BE2C (cell line): ENCODE measurements around the gene C5orf46.

ENCODE experiments used
- DNase-seq: peaks from one replicate; pipeline ENCODE4 v3.0.0-alpha.2; 2020
- H3K27me3 ChIP-seq: fragments of 250-450 bp; sonication (Bioruptor Pico); 2 replicates; pipeline ENCODE4 v1.5.1; 2020; ENCODE audit warnings: mild to moderate bottlenecking
- H3K36me3 ChIP-seq: fragments of 250-450 bp; sonication (Bioruptor Pico); 2 replicates; pipeline ENCODE4 v1.5.1; 2020; ENCODE audit warnings: mild to moderate bottlenecking
- H3K4me1 ChIP-seq: fragments of 250-450 bp; sonication (Bioruptor Pico); 2 replicates; pipeline ENCODE4 v1.5.1; 2020
- H3K4me3 ChIP-seq: 2 replicates; pipeline ENCODE4 v1.5.1; 2011; ENCODE audit warnings: low read depth, low read length
- H3K9me3 ChIP-seq: fragments of 250-450 bp; sonication (Bioruptor Pico); 2 replicates; pipeline ENCODE4 v1.5.1; 2020
- TF ChIP-seq, protein P1 (sequence below): IDR thresholded peaks from 2 replicates; pipeline ENCODE4 v1.5.1; 2012; ENCODE audit warnings: mild to moderate bottlenecking, low read depth, low read length

Gene C5orf46

DNA sequence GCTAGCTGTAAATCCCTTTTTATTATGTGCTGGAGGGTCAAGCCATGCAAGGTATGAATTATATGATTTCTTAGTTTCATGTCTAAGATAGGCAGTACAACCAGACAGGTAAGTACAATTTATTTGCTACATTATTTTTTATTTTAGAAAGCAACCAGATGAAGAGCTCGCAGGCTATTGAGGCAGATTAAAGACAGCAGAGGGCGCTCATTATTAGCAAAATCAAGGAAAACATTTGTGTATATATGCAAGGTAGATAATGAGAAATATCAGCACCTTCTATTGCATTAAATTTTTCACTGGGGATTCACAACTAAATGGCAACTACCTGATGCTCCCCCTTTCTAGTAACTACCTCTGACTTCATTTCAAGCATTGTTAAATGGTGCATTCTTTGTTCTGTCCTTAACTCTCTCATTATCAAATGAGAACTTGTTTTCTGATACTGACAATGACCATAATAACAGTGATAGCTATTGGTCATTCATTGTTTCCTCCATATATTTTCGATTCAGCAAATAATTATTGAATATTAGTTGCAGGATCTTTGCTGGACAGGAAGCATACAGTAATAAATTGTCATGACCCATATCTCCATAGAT is 19.2 kb downstream of the C5orf46 start:
- H3K9me3 ChIP-seq: no peaks in the 10 kb centered on the region
- TF ChIP-seq, protein P1, sequence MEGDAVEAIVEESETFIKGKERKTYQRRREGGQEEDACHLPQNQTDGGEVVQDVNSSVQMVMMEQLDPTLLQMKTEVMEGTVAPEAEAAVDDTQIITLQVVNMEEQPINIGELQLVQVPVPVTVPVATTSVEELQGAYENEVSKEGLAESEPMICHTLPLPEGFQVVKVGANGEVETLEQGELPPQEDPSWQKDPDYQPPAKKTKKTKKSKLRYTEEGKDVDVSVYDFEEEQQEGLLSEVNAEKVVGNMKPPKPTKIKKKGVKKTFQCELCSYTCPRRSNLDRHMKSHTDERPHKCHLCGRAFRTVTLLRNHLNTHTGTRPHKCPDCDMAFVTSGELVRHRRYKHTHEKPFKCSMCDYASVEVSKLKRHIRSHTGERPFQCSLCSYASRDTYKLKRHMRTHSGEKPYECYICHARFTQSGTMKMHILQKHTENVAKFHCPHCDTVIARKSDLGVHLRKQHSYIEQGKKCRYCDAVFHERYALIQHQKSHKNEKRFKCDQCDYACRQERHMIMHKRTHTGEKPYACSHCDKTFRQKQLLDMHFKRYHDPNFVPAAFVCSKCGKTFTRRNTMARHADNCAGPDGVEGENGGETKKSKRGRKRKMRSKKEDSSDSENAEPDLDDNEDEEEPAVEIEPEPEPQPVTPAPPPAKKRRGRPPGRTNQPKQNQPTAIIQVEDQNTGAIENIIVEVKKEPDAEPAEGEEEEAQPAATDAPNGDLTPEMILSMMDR: peak; percentile 71
- H3K27me3 ChIP-seq: peaks cover 9% of the 10 kb centered on the region
- peak; percentile 23 for DNase-seq
- no peaks in the 10 kb centered on the region for H3K4me1 ChIP-seq
- H3K4me3 ChIP-seq: no peak overlapping the region
- H3K36me3 ChIP-seq: no peaks in the 10 kb centered on the region

DNA sequence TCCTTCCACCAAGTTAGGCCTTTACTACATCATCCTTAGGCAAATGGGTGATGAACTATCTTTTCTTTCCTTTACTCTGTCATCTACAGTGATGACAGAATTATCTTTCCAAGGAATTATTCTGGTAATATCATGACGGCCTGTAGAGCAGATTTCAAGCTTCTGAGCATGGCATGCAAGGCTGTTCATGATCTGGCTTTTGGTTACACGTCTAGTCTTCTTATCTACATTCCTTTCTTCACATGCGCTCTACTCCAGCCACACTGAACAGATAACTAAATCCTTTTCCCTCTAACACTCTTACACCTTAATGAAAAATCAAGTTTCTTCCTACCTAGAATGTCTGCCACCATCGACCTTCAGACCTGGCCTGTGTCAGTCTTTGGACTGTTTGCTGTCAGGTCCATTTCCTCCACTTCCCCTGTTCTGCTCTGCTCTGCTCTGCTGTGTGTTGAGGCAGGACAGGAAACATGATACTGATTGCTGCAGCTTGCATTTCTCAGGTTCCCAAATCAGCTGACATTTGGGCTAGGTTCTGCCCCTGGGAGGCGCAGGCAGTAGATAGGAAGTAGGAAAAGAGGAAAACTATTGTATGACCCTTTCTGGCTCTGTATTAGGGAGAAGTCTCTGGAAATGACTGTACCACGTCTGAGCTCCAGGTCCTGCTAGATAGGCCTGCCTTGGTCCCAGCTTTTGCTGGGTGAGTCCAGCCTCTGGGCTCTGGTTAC is 23.6 kb downstream of the C5orf46 start:
- H3K9me3 ChIP-seq: no peaks in the 10 kb centered on the region
- no peaks in the 10 kb centered on the region for H3K4me1 ChIP-seq
- DNase-seq: no peak
- TF ChIP-seq, protein P1: no peak
- H3K4me3 ChIP-seq: no peak overlapping the region
- no peaks in the 10 kb centered on the region for H3K36me3 ChIP-seq
- peaks cover 33% of the 10 kb centered on the region for H3K27me3 ChIP-seq

DNA sequence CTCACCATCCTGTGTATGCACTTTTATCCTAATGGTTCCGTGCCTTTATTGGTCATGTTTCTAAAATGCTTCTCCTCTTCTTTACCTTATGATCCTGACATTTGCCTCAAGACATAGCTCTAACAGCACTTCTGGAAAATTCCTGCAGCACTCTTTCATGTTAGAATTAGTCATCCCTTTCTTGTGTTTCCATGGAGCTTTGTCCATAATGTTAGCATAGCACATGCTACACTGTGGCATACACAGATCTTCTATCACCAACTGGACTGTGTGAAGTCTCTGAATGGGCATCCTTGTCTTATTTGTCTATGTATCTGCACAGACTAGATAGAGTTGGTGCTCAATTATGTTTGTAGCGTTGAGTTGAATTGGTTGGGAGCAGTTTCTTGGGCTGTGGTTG is 25.9 kb downstream of the C5orf46 start:
- Histone ChIP-seq H3K36me3 (no peaks in the 10 kb centered on the region), H3K27me3 (peaks cover 53% of the 10 kb centered on the region), H3K9me3 (no peaks in the 10 kb centered on the region), H3K4me1 (no peaks in the 10 kb centered on the region), H3K4me3 (no peak overlapping the region)
- TF ChIP-seq, protein P1: no peak
- DNase-seq: no peak

DNA sequence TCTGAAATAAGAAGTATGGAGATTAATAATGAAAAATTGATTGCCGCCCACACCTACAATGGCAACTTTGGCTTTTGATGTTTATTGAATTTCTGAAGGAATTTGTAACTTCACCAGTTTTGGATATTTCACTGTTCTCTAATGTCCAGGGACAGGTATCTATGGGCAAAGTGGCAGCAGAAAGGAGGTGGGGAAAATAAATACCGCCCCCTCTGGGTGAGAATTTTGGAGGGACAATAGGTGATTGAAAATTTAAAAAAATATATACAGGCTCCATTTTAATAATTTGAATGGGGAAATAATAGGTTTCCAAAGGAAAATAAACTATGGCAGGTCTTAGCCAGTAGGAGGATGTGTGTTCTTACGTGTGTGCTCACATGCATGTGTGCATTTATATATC is 26.6 kb downstream of the C5orf46 start:
- TF ChIP-seq, protein P1: no peak
- no peak for DNase-seq
- H3K27me3 ChIP-seq: peaks cover 56% of the 10 kb centered on the region
- no peaks in the 10 kb centered on the region for H3K9me3 ChIP-seq
- no peaks in the 10 kb centered on the region for H3K4me1 ChIP-seq
- H3K4me3 ChIP-seq: no peak overlapping the region
- H3K36me3 ChIP-seq: no peaks in the 10 kb centered on the region

DNA sequence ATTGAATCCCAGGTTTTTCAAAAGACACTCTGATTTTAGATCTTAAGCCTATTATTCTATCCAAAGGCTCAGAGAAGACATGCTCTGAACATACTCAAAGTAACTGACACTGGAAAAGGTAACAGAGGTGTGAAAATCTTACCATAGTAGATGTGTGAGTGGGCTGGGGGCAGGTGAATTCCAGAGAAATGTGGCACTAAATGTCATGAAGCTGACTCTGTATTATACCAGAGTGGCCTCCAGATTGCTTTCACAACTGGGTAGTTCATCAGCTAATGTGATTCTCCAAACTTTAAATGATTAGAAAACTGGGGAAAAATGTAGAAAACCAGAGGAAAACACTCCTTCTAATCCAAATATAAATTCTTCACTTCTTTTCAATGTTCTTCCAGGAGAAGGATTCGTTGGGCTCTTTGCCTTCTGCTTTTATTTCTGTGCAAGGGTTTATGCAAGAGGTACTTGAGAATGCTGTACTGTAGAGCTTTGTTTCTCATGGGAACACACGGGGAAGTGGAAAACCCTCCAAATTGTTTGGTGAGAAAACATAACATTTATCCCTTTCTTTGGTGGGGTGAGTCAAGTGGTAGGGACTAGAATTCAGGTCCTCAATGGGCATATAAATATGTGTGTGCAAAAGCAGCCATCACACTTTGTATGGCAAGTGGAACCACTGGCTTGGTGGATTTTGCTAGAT is 28.1 kb downstream of the C5orf46 start, which contains the start of gene SCGB3A2:
SCGB3A2 (plus strand) TSS at position 646 of the 694 bp plus-strand sequence. CDS start 93 bp downstream, outside the sequence.
- H3K27me3 ChIP-seq: peaks cover 56% of the 10 kb centered on the region

More for the DNA sequence above, 28.1 kb downstream of the C5orf46 start, which contains the start of gene SCGB3A2:
- Histone ChIP-seq H3K36me3 (no peaks in the 10 kb centered on the region), H3K4me3 (no peak within 1 kb of the TSS), H3K4me1 (no peaks in the 10 kb centered on the region), H3K9me3 (no peaks in the 10 kb centered on the region)
- TF ChIP-seq, protein P1: no peak
- DNase-seq: no peak
